ENCODE data around the gene JMJD8.

DNA sequence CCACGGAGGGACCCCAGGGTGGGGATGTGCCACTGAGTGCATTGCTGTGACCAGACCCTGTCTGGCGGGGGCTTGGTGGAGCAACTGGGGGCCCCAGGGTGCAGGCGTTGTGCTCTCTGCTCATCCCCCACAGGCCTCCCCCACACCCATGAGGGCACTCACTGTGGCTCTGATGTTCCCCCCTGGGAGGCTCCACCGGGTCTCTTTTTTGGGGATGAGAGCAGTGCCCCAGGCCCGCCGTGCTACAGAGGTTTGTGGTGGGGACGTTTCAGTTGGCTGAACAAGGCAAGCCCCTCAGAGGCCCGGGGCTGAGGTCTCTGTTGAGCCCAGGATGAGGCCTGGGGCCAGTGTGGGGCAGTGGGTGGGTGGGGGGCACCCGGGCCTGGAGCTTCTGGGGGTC lies 39.6 kb upstream of the JMJD8 start:
- TF ChIP-seq POLR2AphosphoS5 (IDR thresholded peaks at IDR 0.05; ENCODE audit: low read depth, low read length): no peak
- TF ChIP-seq, protein P1, sequence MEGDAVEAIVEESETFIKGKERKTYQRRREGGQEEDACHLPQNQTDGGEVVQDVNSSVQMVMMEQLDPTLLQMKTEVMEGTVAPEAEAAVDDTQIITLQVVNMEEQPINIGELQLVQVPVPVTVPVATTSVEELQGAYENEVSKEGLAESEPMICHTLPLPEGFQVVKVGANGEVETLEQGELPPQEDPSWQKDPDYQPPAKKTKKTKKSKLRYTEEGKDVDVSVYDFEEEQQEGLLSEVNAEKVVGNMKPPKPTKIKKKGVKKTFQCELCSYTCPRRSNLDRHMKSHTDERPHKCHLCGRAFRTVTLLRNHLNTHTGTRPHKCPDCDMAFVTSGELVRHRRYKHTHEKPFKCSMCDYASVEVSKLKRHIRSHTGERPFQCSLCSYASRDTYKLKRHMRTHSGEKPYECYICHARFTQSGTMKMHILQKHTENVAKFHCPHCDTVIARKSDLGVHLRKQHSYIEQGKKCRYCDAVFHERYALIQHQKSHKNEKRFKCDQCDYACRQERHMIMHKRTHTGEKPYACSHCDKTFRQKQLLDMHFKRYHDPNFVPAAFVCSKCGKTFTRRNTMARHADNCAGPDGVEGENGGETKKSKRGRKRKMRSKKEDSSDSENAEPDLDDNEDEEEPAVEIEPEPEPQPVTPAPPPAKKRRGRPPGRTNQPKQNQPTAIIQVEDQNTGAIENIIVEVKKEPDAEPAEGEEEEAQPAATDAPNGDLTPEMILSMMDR (IDR thresholded peaks at IDR 0.05): no peak
